Activated CD8-positive, alpha-beta memory T cell treated with anti-CD3 and anti-CD28 coated beads, Interleukin-2, amount 50 U/mL, for 48 hours (primary cell): ENCODE results near the gene NCKAP5L.
A peak's percentile ranks its signal among the peaks of the same experiment; 100 is the strongest.
"Not testable (repeated sequence)": the region's sequence is repeated elsewhere in the genome, so short reads cannot be mapped to it uniquely, and the experiment has no call there.

Source experiments
- DNase-seq: peaks from one replicate; pipeline ENCODE4 v3.0.0-alpha.2; 2020

NCKAP5L gene

DNA sequence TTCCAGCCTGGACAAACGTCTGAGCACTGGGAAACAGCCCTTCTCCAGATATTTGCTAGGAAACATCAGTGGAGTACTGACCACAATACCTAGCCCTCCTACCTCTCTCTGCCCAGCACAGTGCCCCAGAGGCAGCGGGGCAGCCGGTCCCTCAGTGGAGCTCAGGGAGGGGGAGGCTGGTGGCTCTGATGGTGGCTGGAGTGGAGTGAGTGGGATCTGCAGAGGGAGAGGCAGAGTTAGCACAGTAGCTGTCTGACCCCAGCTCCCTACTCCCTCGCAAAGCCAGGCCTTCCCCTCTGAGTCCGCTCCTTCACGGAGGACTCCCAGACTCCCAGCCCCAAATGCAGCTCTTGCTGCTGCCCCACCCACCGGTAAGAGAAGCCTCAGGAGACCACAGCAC lies 30.0 kb downstream of the NCKAP5L start:
- DNase-seq: no peak

DNA sequence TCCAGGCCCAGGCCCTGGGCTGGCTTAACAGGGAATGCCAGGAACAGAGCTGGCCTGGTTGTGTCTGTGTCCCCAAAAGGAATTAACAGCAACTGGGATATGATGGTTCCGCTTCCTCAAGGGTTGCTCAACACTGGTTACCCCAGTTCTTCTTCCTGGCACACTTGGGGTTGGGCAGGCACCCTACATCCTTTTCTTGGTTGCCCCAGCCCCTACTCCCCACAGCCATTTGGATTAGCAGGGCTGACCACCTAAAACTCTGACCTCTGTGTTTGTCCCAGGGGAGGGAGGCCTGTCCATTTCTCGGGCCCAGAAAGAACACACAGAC lies 30.8 kb downstream of the NCKAP5L start:
- DNase-seq: no peak

DNA sequence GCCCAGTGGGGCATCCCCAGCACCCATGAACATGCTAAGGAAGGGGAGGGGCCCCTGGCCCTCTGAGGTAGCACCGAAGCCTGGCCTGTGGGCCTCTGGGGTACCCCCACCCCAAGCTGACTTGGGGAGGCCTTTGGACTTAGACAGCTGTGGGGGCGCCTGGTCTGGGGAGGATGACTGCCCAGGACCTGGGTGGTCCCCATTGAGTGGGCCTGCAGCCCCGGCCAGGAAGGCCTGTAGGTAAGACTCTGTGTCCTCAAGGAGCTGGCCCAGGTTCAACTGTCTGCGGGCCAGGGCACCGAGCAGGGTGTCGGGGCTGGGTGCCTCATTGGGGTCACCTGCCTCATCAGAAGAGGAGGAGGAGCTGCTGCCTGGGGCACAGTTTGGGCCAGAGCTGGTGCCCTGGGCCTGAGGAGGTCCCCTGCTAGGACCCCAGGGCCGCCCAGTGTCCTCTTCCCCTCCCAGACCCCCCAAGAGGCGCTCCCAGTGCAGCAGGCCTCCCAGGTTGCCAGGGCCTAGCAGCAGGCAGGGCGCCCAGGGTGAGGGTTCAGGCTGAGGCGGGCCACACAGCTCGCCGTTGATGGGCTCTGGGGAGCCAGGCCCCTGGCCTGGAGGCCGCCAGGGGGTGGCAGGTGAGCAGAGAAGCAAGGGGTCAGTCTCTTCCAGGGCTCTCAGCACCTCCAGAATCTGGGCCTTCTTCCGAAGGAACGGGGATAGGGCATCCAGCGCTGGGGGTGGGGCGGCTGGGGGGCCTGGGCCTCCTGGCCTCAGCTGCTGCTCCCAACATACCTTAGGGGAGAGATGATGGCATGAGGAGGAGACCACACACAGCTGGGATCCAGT lies 31.4 kb downstream of the NCKAP5L start:
- DNase-seq: no peak

DNA sequence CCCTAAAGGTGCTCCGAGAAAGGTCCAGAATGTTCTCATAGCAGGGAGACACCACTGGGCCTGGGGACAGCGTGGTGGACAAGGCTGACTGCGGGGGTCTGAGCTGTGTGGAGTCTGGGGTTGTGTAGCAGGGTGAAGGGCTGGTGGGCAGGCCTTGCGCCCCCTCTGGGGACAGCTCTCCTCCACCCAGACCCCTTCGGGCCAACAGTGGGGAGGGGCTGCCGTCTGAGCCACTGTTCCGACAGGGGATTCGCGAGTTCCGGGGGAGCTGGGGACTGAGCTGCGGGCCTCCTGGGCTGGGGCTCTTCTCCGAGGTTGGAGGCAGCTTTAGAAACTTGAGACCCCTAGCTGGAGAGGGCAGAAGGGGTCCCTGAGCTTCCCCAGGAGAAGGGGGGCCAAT lies 32.1 kb downstream of the NCKAP5L start:
- no peak for DNase-seq

DNA sequence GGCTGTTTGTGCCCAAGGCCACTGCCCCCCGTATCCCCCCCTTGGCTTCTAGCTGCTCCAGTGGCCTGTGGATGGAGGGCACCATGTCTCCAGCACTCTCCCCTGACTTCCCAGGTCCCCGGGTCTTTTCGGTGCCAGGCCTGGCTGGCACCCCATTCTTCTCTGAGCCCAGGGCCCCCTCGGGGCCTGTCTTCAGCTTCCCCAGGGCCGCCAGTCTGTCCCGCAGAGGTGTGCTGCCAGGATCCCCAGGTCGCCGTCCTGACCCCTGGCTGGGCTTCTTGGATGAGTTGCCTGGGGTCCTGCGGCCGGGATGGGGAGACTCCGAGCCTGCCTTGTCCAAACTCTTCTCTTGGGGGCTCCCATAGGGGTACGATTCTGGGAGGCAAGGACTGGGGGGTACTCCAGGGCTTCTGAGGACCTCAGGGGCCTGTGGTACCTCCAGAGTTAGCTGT lies 32.5 kb downstream of the NCKAP5L start:
- no peak for DNase-seq

DNA sequence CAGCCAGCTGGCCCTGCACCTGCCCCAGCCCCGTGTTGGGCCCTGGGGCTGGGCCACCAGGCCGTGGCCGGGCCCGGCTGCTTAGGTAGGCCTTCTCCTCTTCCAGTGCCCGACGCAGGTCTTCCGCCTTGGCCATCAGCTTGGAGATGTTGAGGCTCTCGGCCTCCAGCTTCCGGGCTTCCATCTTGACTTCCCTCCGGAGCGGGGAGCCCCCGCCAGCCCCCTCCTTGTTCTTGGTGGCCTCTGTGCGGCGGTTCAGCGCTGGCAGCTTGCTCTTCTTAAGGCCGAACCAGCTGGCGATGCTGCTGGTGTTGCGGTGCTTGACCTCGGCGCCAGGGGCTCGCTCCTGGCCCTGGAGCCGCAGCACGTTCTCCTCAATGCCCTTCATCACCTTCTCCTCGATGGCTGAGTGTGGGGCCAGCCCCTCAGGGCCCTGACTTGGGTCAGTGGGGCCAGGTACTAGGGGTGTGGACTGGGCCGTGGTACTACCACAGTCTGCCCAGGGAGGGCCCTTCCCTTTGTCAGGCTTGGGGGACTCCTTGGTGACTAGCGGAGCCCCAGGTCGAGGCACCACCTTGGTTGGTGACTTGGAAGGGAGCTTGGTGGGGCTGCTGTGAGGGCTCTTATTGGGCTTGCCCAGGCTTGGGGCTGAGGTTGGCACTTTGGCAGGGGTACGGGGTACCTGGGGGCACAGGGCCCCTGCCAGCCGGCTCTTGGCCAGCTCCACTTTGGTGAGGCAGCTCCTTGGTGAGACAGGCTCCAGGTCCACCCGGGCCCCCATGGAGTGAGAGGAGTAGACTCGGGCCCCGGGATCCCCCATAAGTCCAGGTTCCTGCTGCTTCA lies 33.2 kb downstream of the NCKAP5L start:
- no peak for DNase-seq

DNA sequence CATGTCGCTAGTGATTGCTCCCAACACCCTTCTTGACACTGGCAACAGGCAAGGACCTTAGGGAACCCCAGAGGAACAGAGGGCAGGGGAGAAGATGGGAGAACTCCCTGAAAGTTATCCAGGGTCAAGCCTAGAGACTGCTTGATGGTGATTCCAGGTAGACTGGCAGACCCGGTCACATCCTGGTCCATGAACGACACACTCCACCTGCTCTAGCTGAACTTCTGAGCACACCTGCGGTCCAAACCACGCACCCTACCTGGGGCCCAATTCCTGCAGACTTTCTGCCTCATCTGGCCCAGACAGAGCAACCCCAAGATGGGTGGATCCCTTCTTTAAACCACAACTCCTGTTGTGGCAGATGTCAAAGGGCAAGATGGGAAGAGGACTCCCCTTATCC lies 34.2 kb downstream of the NCKAP5L start:
- DNase-seq: no peak

DNA sequence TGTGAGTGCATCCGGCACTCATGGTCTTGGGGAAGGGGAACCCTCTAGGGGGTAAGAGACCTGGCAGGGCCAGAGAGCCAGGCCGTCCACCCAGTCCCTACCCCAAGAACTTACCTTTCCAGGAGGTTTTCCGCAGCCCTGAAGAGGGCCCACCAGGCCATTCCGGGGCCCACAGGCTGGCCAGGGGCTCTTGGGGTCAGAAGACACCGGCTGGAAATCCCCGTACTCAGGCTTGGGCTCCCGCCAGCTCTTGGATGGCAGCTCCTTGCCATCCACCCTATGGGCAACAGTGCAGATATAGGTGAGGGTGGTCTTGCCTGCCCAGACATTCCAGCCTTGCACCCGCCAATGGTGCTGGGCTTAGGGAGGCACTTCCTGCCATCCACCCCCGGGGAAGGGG lies 34.6 kb downstream of the NCKAP5L start:
- no peak for DNase-seq

DNA sequence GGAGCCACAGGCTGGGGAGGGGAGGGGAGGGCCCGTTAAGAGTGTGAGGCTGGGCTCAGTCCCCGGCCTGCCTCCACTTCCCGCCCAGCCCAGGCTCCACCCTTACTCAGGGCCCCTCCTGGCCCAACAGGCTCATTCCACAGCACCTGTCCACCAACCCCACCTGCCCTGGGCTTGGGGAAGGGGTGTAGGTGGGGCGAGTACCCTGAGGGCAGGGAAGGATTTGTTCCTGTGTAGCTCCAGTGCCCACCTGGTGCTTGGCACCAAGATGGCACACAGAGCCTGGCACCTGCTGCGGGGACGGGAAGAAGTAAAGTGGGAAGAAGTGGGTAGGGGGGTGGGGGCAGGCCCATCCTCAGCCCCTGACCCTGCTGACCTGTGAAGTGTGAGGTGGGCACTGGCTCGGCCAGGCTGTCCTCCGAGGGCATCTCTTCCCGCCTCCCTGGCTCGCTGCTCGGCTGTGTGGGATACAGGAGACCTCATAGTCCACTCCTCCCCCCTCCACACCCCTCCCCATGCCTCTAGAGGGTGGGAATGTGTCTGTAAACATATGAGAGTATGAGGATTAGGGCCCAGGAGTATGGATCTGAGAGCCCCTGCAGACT lies 35.1 kb downstream of the NCKAP5L start:
- no peak for DNase-seq

DNA sequence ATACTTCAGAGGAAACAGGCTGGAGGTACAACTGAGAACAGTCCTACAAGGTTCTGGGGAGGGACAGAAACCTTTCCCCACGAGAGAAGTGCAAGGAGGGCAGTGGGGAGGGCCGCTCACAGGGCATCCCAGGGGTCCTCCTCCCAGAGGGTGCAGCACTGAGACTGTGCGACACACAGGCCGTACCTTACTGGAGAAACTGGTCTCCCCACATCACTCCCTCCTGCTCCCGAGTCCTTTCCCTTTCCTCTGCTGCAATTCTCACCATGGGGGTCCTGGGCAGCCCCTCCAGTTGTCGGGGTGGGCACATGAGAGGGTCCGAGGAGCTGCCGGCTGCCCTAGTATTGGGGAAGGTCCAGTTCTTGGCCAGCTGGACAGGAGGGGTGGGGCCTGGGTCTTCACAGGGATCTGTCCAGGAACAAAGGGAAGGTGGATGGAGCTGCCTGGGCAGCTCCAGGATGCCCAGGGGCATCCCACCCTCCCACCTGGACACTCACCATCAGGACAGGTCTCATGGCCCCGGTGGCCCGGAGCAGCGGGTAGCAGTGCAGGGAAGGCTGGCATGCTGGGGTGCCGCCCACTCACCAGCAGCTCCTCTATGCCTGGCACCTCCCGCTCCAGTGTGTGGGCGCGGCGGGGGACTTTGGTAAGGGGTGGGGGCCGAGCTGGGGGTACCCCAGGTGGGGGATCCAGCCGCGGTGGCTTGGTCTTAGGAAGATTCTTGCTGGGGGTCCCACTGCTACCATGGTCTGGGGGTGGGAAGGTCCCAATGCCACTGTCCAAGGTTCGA lies 35.8 kb downstream of the NCKAP5L start:
- DNase-seq: no peak

DNA sequence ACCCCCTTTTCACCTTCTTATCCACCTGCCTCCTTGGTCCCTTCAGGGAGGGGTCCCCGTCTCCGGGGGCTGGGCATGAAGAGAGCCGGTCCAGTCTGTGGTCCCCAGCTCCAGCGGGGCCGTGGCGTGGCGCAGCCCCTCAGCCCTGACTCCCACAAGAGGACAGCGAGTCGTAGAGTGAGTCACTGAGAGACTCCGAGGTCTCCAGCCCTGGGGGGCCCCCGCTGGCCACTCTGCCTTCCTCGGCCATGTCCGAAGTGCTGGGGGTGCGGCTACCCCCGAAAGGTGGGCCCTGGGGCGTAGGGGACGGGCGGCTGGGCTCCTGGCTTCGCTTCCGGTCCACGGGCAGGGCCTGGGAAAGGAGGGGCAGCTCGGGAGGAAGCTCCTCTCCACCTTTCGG lies 36.5 kb downstream of the NCKAP5L start:
- DNase-seq: no peak

DNA sequence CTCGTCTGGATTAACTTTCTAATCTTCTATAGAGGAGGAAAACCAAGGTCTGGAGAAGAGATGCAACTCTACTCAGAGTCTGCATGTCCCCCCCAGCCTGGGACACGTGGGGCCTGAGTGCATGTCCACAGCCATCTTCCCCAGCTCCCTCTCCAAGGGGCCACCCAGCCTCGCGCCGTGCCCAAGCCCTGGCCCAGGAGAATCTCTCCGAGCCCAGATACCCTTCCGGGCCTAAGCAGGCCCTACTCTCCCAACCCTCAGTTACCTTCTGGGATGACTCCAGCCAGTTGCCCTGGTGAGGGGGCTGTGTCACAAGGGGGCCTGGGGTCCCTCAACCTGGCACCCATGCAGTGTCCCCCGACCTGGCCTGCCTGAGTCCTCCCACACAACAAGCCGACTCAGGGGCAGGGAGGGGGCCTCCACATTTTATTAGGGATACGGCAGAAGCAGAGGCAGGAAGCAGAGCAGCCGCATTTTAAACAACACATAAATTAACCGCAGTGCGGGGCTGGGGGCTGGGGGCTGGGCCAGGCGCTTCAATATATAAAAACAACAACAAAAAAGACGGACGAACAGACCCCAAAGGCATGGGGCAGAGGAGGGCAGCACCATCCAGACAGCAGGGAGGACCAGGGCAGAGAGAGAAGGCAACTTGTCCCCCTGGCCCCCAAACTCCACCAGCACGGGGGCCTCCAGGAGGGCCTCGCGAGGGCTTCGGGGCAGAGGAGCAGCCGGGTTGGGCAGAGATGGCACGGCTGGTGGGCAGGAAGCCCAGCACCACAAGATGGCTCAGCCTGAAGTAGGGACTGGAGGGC lies 37.3 kb downstream of the NCKAP5L start:
- DNase-seq: no peak

DNA sequence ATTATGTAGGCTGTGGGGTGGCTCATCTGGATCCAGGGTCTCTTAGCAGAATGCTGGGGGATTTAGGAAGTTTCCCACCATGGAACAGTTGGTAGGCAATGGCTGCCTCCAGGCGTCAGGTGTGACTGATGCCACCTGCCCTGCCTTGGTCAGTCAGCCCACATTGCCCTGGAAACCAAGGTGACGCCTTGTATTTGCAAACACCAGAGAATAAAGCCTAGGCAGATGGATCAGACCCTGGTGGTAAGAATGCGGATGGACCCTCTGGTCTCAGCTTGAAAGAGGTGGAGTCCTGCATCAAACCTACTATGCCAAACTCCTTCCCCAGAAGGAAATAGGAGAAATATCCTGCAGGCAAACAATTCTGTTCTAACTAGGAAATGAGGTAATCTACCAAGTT lies 38.2 kb downstream of the NCKAP5L start:
- DNase-seq: no peak

DNA sequence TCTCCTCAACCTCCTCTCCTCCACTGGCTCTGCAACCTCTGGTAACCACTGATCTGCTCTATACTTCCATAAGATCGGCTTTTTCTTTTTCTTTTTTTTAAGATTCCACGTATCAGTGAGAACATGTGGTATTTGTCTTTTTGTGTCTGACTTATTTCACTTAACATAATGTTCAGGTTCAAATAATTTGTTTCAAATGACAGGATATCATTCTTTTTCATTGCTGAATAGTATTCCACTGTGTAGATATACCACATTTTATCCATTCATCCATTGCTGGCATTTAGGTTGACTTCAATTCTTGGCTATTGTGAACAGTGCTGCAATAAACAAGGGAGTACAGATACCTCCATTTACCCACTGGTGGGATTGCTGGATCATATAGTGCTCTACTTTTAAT lies 40.5 kb downstream of the NCKAP5L start:
- no peak for DNase-seq

DNA sequence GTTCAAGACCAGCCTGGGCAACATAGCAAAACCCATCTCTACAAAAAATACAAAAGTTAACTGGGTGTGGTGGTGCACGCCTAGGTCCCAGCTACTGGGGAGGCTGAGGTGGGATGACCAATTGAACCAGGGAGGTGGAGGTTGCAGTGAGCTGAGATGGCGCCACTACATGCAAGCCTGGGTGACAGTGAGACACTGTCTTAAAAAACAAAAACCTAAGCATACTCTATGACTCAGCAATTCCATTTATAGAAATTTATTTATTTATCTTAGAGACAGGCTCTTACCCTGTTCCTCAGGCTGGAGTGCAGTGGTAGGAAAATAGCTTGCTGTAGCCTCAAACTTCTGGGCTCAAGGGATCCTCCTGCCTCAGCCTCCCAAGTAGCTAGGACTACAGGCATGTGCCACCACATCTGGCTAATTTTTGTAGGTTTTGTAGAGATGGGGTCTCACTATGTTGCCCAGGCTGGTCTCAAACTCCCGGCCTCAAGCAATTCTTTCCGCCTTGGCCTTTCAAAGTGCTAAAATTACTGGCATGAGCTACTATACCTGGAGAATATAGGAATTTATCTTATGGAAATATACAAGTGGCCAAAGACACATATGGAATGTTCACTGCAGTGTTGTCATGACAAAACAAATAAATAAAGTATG lies 43.3 kb downstream of the NCKAP5L start:
- DNase-seq: no peak

DNA sequence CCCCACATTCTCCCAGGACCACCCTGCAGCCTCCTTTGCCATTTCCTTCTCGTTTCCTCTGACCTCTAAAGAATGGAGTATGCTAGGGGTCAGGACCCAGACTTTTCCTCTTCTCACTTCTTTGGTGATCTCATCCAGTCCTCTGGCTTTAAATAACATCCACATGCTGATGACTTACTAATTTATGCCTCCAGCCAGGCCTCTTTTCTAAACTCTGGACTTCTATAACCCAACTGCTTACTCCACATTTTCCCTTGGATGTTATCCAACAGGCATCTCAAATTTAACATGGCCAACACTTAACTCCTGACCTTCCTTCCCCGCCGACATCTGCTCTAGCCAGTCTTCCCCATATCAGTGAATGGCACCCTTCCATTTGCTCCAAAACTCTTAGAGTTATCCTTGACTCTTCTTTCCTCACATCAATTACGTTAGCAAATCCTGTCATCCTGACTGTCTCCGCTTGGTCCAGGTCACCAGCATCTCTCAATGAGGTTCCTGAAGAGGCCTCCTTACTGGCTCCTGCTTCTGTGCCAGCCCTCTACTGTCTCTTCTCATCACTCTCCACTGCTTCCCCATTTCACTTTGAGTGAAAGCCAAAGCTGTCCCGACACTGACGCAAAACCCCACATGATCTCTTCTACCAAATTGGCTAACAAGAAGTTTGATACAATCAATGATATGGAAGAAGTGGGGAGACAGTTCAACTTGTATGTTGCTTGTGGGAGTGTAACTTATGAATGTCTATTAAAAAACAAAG lies 44.1 kb downstream of the NCKAP5L start:
- no peak for DNase-seq

DNA sequence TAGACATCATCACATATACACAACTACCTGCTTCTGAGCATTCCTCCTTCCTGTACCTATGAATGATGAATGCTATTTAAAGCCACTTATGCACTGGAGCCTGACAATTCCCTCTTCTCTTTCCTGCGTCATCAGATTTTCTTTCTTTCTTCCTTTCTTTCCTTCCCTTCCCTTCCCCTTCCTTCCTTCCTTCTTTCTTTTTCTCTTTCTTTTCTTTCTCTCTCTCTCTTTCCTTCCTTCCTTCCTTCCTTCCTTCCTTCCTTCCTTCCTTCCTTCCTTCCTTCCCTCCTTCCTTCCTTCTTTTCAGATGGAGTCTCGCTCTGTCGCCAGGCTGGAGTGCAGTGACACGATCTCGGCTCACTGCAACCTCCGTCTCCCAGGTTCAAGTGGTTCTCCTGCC lies 47.3 kb downstream of the NCKAP5L start:
- not testable (repeated sequence) for DNase-seq

DNA sequence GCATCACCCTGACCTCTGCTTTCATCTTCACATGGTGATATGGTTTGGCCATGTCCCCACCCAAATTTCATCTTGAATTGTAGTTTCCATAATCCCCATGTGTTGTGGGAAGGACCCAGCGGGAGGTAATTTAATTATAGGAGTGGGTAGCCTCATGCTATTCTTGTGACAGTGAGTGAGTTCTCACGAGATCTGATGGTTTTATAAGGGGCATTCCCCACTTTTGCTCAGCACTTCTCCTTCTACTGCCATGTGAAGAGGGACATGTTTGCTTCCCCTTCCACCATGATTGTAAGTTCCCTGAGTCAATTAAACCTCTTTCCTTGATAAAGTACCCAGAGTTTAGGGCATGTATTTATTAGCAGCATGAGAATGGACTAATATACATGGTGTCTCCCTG lies 48.6 kb downstream of the NCKAP5L start:
- DNase-seq: no peak

DNA sequence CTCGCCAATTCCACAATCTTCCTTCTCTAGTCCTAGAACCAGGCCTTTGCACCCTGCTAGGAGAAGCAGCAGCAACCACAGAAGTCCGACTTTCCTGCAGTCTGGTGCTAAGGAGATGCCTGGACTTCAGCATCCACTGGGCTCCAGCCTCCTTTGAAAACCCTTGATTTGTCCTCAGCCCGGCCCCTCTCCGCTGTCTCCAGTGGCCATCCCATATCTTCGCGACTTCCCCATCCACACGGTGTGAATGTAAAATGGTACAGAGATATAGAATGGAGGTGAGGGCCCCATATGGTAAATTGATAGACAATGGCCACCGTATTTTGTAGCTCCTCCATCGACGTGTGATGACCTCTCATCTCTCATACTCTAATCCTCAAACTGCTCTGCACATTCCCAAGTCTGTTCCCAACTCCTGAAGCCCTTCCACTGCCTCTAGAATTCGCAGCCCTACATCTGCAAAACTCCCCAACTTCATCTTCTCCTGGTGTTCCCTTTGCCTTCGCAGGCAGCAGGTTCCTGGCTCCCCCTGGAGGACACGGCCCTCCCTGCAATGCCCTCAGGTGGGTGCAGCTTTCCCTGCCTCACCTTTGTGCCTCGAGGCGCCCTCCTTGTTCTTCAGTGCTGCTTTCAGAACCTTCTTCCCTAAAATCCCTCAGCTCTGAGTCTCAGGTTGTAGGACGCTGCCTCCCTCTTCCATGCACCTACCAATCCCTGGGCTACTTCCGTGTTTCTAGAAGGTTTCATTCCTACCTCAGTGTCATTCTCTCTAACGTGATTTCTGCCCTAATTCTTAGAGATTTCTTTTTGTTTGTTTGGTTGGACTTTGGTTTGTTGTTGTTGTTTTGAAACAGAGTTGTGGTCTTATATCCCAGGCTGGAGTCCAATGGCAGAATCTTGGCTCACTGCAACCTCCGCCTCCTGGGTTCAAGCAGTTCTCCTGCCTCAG lies 50.1 kb downstream of the NCKAP5L start:
- DNase-seq: peak; percentile 86

DNA sequence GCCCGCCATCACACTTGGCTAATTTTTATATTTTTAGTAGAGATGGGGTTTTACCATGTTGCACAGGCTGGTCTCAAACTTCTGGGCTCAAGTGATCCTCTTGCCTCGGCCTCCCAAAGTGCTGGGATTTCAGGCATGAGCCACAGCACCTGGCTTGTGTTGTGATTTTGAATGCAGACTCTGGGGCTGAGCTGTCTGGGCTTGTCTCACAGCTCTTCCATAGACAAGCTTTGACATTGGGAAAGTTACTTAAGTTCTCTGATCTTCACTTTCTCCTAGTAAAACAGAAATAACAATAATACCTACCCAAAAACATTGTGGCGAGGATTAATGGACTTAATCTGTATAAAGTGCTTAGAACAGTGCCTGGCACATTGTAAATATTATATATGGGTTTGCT lies 50.9 kb downstream of the NCKAP5L start:
- DNase-seq: no peak
